Esophagus mucosa (tissue), 1 donor: ENCODE results near the gene LRRC47. TPM values are rescaled to one million over a fixed set of nuclear protein-coding genes. Genes with fewer than 3 reads are reported as not detected.
"Not testable (repeated sequence)": the region's sequence is repeated elsewhere in the genome, so short reads cannot be mapped to it uniquely, and the experiment has no call there.

ENCODE experiments used
- ATAC-seq: fragments of 200-7000 bp; cut with Tn5 transposase; one replicate; pipeline ENCODE4 v1.9.1; 2020
- total RNA-seq: library from RNA; stranded (reverse); gene quantifications from one replicate; pipeline ENCODE4 v1.2.4, GENCODE V29; 2023
- donor health status: DM: yes; HTN: yes; CAD: no.

Gene LRRC47
- total RNA-seq, 1 donor from 2014 or later = 38.6 TPM

- peak; percentile 15 for ATAC-seq
Measured at GRCh38 chr1:3814771-3815561, 18.7 kb upstream of the LRRC47 start.

GRCh38 chr1:3814065-3814464 is 17.8 kb upstream of the LRRC47 start:
- ATAC-seq = no peak

- ATAC-seq = no peak
Measured at GRCh38 chr1:3811595-3811911, 15.3 kb upstream of the LRRC47 start.

- ATAC-seq = not testable (repeated sequence)
Measured at GRCh38 chr1:3810149-3810761, 14.0 kb upstream of the LRRC47 start.

GRCh38 chr1:3809680-3810079 is 13.4 kb upstream of the LRRC47 start:
- no peak for ATAC-seq

- ATAC-seq = no peak
Measured at GRCh38 chr1:3807769-3808168, 11.5 kb upstream of the LRRC47 start.

- ATAC-seq = no peak
Measured at GRCh38 chr1:3805038-3805437, 8.7 kb upstream of the LRRC47 start.

GRCh38 chr1:3804627-3804944 is 8.3 kb upstream of the LRRC47 start:
- ATAC-seq = peak; percentile 54

GRCh38 chr1:3803905-3804626 is 7.8 kb upstream of the LRRC47 start:
- no peak for ATAC-seq

GRCh38 chr1:3800795-3801194 is 4.5 kb upstream of the LRRC47 start:
- not testable (repeated sequence) for ATAC-seq

- no peak for ATAC-seq
Measured at GRCh38 chr1:3799976-3800685, 3.8 kb upstream of the LRRC47 start.

GRCh38 chr1:3795453-3796214 is 664 bp downstream of the LRRC47 start:
- peak; percentile 1 for ATAC-seq

- no peak for ATAC-seq
Measured at GRCh38 chr1:3790952-3791351, 5.3 kb downstream of the LRRC47 start.

- ATAC-seq = no peak
Measured at GRCh38 chr1:3790500-3790923, 5.8 kb downstream of the LRRC47 start.

GRCh38 chr1:3789421-3790300 is 6.6 kb downstream of the LRRC47 start:
- no peak for ATAC-seq

- no peak for ATAC-seq
Measured at GRCh38 chr1:3788756-3789420, 7.4 kb downstream of the LRRC47 start.

GRCh38 chr1:3787745-3788605 is 8.3 kb downstream of the LRRC47 start:
- no peak for ATAC-seq

GRCh38 chr1:3787349-3787715 is 9.0 kb downstream of the LRRC47 start:
- no peak for ATAC-seq

GRCh38 chr1:3786468-3787348 is 9.6 kb downstream of the LRRC47 start:
- ATAC-seq = no peak
